K562 (cell line): ENCODE measurements around the gene GPR148. TPM values are rescaled to one million over a fixed set of nuclear protein-coding genes. Genes with fewer than 3 reads are reported as not detected.

Experiments
- REST ChIP-seq, 2 experiments: fragments of 450-650 bp; formaldehyde crosslinking in 1 of 2; IDR thresholded peaks; 2 replicates each; pipeline versions ENCODE4 v1.4.0 to v1.6.1; 2014 to 2020; ENCODE audit warnings: mild to moderate bottlenecking in 2 of 2, borderline replicate concordance in 1 of 2, low read depth in 1 of 2
- polyA plus RNA-seq, 8 experiments: library from polyadenylated mRNA; depleted of rRNA in 4 of 8; stranded (reverse) in 5 of 8; unstranded in 3 of 8; fragments of >200 nt; fragmentation: Nextera tagmentation in 2 of 8; fragmentation: Illumina TruSeq in 1 of 8; extraction: Ambion mirVana in 2 of 8; extraction: Trizol in 1 of 8; gene quantifications; 2 replicates each; pipeline versions ENCODE4 v1.2.1 to v1.2.3, GENCODE V29; 2011 to 2014; ENCODE audit warnings: inconsistent platforms in 1 of 8, missing spikeins in 1 of 8
- total RNA-seq, 7 experiments: library from RNA; depleted of rRNA in 6 of 7; stranded (reverse); fragments of >200 nt in 6 of 7; fragmentation: Illumina TruSeq in 2 of 7; extraction: Trizol in 2 of 7; gene quantifications; 2 replicates each; pipeline versions ENCODE4 v1.2.1 to v1.2.3, GENCODE V29; 2011 to 2021; ENCODE audit warnings: low replicate concordance in 1 of 7

The GPR148 gene
- total and polyA plus RNA-seq, 9 of the 15 experiments (the other 6 are each of a cell fraction or from before 2014, with no cell fraction given), result not detected

DNA sequence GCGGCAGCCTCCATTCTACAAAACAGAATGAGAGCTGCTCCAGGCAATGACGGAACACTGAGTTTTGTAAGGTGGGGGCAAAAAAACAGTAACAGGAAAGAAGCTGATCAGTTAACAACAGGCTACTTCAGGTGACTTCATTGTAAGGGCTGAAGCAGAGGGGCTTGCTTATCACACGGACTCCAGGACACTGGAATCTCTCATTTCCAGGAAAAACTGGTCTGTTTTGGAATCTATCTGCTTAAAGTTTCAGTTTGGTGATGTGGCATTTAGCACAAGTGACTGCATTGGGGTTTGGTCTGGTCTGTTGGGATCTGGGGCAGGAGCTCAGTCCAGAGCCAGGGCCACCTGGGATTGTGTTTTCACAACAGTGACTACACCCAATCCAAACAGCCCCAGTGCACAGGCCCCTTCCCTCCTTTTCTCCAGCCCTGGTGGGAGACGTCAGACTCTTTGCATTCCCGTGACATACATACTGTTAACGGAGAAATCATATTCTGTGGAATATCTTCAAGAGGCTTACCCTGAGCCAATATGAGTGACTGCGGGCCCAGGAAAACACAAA is 40.6 kb downstream of the GPR148 start (continued):
- TF ChIP-seq REST (IDR thresholded peaks at IDR 0.05; ENCODE audit: borderline replicate concordance) (no peak), REST (CRISPR knock-in tag; IDR thresholded peaks at IDR 0.05; ENCODE audit: low read depth) (no peak)
